ENCODE data around the gene MOB2.

MOB2 gene

GRCh38 chr11:1516273-1517067, 29.9 kb upstream of the MOB2 start:
- no peak overlapping the region for H3K4me3 ChIP-seq (IDR thresholded peaks at IDR 0.05; ENCODE audit: insufficient read depth, low read depth, low read length)
- no peak overlapping the region for H3K9ac ChIP-seq
- TF ChIP-seq, protein P1, sequence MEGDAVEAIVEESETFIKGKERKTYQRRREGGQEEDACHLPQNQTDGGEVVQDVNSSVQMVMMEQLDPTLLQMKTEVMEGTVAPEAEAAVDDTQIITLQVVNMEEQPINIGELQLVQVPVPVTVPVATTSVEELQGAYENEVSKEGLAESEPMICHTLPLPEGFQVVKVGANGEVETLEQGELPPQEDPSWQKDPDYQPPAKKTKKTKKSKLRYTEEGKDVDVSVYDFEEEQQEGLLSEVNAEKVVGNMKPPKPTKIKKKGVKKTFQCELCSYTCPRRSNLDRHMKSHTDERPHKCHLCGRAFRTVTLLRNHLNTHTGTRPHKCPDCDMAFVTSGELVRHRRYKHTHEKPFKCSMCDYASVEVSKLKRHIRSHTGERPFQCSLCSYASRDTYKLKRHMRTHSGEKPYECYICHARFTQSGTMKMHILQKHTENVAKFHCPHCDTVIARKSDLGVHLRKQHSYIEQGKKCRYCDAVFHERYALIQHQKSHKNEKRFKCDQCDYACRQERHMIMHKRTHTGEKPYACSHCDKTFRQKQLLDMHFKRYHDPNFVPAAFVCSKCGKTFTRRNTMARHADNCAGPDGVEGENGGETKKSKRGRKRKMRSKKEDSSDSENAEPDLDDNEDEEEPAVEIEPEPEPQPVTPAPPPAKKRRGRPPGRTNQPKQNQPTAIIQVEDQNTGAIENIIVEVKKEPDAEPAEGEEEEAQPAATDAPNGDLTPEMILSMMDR (conservative IDR thresholded peaks at IDR 0.05; ENCODE audit: low read depth, low read length) = no peak
- no peaks in the 10 kb centered on the region for H3K4me1 ChIP-seq (ENCODE audit: low read depth, poor library complexity, severe bottlenecking)
- H3K4me2 ChIP-seq = no peak overlapping the region
- H3K79me2 ChIP-seq (ENCODE audit: insufficient read depth, low read depth) = no peaks in the 10 kb centered on the region
- H4K20me1 ChIP-seq (ENCODE audit: insufficient read depth) = no peaks in the 10 kb centered on the region
- no peak overlapping the region for H3K27ac ChIP-seq
- H3K27me3 ChIP-seq (ENCODE audit: insufficient read depth, low read depth) = no peaks in the 10 kb centered on the region
- H3K36me3 ChIP-seq (ENCODE audit: insufficient read depth) = no peaks in the 10 kb centered on the region
- H2AFZ ChIP-seq (ENCODE audit: low read depth) = no peak overlapping the region

DNA sequence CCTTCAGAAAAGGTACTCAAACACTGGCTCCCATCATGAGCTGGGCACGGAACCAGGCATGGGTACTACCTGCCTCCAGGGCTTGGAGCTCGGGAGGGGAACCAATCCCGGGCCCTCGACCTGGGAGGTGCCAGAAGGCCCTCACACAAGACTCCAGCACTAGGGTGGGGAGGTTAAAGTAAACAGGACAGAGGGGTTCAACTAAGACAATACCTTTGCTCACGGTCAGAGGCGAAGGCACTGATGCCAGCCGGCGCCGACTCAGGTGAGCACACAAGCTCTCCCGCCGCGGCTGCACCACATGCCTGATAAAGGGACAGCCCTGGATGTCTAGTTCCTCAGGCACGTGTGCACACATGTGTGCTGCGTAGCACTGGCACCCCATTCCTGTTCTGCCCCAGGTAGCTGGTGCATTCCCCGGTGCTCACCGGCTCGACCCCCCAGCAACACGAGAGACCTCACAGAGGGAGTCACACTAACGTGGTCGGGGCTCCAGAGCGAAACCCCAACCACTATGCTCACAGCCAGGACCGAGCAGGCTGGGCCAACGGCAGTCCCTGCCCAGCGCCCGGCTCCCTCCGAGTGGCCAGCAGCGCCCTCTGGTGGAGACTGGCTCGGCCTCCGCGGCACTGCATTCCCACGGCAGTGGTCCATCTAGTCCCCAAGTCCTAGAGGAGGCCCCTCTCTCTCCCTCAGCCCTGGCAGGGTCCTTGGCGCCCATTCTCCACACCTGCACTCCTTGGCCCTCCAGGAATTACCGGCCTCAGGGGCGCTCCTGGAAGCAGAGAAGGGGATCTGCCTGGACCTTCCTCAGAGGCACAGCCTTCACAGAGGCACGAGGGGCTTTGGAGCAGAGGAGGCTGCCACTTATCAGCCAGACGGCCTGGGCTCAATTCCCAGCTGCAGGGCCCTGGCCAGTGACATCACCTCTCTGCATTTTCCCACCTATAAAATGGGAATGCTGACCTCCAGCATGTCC, 28.8 kb upstream of the MOB2 start:
- TF ChIP-seq, protein P1 (conservative IDR thresholded peaks at IDR 0.05; ENCODE audit: low read depth, low read length) = 0 out of 2 replicates have a peak, but pooled peaks have one; percentile 28
- Histone ChIP-seq H3K4me1 (ENCODE audit: low read depth, poor library complexity, severe bottlenecking) (no peaks in the 10 kb centered on the region), H3K36me3 (ENCODE audit: insufficient read depth) (no peaks in the 10 kb centered on the region), H3K27me3 (ENCODE audit: insufficient read depth, low read depth) (no peaks in the 10 kb centered on the region), H3K79me2 (ENCODE audit: insufficient read depth, low read depth) (no peaks in the 10 kb centered on the region), H3K4me2 (no peak overlapping the region), H4K20me1 (ENCODE audit: insufficient read depth) (no peaks in the 10 kb centered on the region), H2AFZ (ENCODE audit: low read depth) (no peak overlapping the region), H3K4me3 (IDR thresholded peaks at IDR 0.05; ENCODE audit: insufficient read depth, low read depth, low read length) (no peak overlapping the region), H3K9ac (no peak overlapping the region), H3K27ac (no peak overlapping the region)

- no peaks in the 10 kb centered on the region for H3K4me1 ChIP-seq (ENCODE audit: low read depth, poor library complexity, severe bottlenecking)
- no peaks in the 10 kb centered on the region for H4K20me1 ChIP-seq (ENCODE audit: insufficient read depth)
- no peak overlapping the region for H3K27ac ChIP-seq
- TF ChIP-seq, protein P1 (conservative IDR thresholded peaks at IDR 0.05; ENCODE audit: low read depth, low read length) = no peak
- H2AFZ ChIP-seq (ENCODE audit: low read depth) = no peak overlapping the region
- H3K36me3 ChIP-seq (ENCODE audit: insufficient read depth) = no peaks in the 10 kb centered on the region
- no peaks in the 10 kb centered on the region for H3K27me3 ChIP-seq (ENCODE audit: insufficient read depth, low read depth)
- no peak overlapping the region for H3K4me3 ChIP-seq (IDR thresholded peaks at IDR 0.05; ENCODE audit: insufficient read depth, low read depth, low read length)
- H3K4me2 ChIP-seq = no peak overlapping the region
- H3K9ac ChIP-seq = no peak overlapping the region
- H3K79me2 ChIP-seq (ENCODE audit: insufficient read depth, low read depth) = no peaks in the 10 kb centered on the region
Measured at GRCh38 chr11:1514336-1515061, 27.9 kb upstream of the MOB2 start.
